IMR-90 (cell line): ENCODE measurements around the gene VTCN1. TPM values are rescaled to one million over a fixed set of nuclear protein-coding genes. Genes with fewer than 3 reads are reported as not detected.

Experiments
- ATAC-seq: fragments of 200-7000 bp; cut with Tn5 transposase; 2 replicates; pipeline ENCODE4 v1.9.1; 2020; ENCODE audit warnings: low read depth, mild to moderate bottlenecking, moderate library complexity
- BruUV-seq: library from RNA; stranded (reverse); fragments of 400-500 nt; replicated peaks from 2 replicates; lab custom pipeline; 2021; lab: Mats Ljungman, UMichigan
- CTCF ChIA-PET: fragments of 300-600 bp; formaldehyde crosslinking; extraction: SDS; loops from one replicate; lab custom pipeline; 2021; ENCODE audit warnings: antibody characterized with exemption; lab: Yijun Ruan, JAX
- POLR2A ChIA-PET: fragments of 300-600 bp; sonication (Branson Sonifier 250); formaldehyde crosslinking; loops from one replicate; lab custom pipeline; 2022; ENCODE audit warnings: antibody characterized with exemption; ENCODE audit not compliant: unreplicated experiment; lab: Charles Lee
- DNase-seq: peaks from one replicate; pipeline ENCODE4 v3.0.0; 2013
- H2AFZ ChIP-seq: replicated peaks from 2 replicates; pipeline ENCODE3; 2013; ENCODE audit warnings: low read length, mild to moderate bottlenecking; ENCODE audit not compliant: poor library complexity
- H2AK5ac ChIP-seq: 2 replicates; pipeline ENCODE4 v1.6.1; 2013; ENCODE audit warnings: low read depth, low read length, inconsistent platforms
- H2AK9ac ChIP-seq: replicated peaks from 2 replicates; pipeline ENCODE3; 2013; ENCODE audit warnings: mild to moderate bottlenecking, low read depth, low read length, moderate library complexity; ENCODE audit not compliant: poor library complexity
- H2BK120ac ChIP-seq: 2 replicates; pipeline ENCODE4 v1.6.1; 2013; ENCODE audit warnings: low read depth, low read length, inconsistent platforms
- H2BK15ac ChIP-seq: 3 replicates; pipeline ENCODE4 v1.6.1; 2013; ENCODE audit warnings: low read depth, low read length, inconsistent platforms
- H2BK20ac ChIP-seq: 2 replicates; pipeline ENCODE4 v1.6.1; 2013; ENCODE audit warnings: low read depth, mild to moderate bottlenecking, inconsistent platforms, low read length, moderate library complexity
- H2BK5ac ChIP-seq: 2 replicates; pipeline ENCODE4 v1.6.1; 2013; ENCODE audit warnings: mild to moderate bottlenecking, low read depth, low read length, inconsistent platforms; ENCODE audit not compliant: poor library complexity, severe bottlenecking
- H3K14ac ChIP-seq: replicated peaks from 2 replicates; pipeline ENCODE4 v1.6.1; 2013; ENCODE audit warnings: low read depth, low read length, inconsistent platforms
- H3K18ac ChIP-seq: 2 replicates; pipeline ENCODE4 v1.6.1; 2013; ENCODE audit warnings: low read depth, low read length, control low read depth
- H3K23ac ChIP-seq: 2 replicates; pipeline ENCODE4 v1.6.1; 2013; ENCODE audit warnings: low read depth, low read length, inconsistent platforms
- H3K27ac ChIP-seq: 2 replicates; pipeline ENCODE4 v1.5.1; 2013; ENCODE audit warnings: mild to moderate bottlenecking, control low read depth, low read length; ENCODE audit not compliant: insufficient read depth
- H3K27me3 ChIP-seq: 2 replicates; pipeline ENCODE4 v1.6.1; 2013; ENCODE audit warnings: low read length; ENCODE audit not compliant: control insufficient read depth, insufficient read depth
- H3K36me3 ChIP-seq: 2 replicates; pipeline ENCODE4 v1.6.1; 2013; ENCODE audit warnings: low read length, mixed read lengths; ENCODE audit not compliant: control insufficient read depth, insufficient read depth
- H3K4ac ChIP-seq: 2 replicates; pipeline ENCODE4 v1.6.1; 2013; ENCODE audit warnings: low read depth, low read length, inconsistent platforms
- H3K4me1 ChIP-seq: 2 replicates; pipeline ENCODE4 v1.6.1; 2013; ENCODE audit warnings: low read length, mixed read lengths; ENCODE audit not compliant: control insufficient read depth, insufficient read depth
- H3K4me2 ChIP-seq: 2 replicates; pipeline ENCODE4 v1.6.1; 2013; ENCODE audit warnings: low read depth, mild to moderate bottlenecking, control low read depth, low read length, moderate library complexity
- H3K4me3 ChIP-seq: 2 replicates; pipeline ENCODE4 v1.5.1; 2013; ENCODE audit warnings: low read depth, mild to moderate bottlenecking, control low read depth, low read length, moderate library complexity; ENCODE audit not compliant: insufficient read depth
- H3K56ac ChIP-seq: 2 replicates; pipeline ENCODE4 v1.6.1; 2013; ENCODE audit warnings: low read length, inconsistent platforms; ENCODE audit not compliant: insufficient read depth; ENCODE audit errors: extremely low read depth
- H3K79me1 ChIP-seq, 2 experiments: 2 replicates each; pipeline ENCODE4 v1.6.1; 2013; ENCODE audit warnings: low read length in 2 of 2, inconsistent platforms in 1 of 2, low read depth in 1 of 2
- H3K9ac ChIP-seq: 2 replicates; pipeline ENCODE4 v1.6.1; 2013; ENCODE audit warnings: low read depth, low read length, control low read depth
- H3K9me1 ChIP-seq: 2 replicates; pipeline ENCODE4 v1.6.1; 2013; ENCODE audit warnings: low read length, inconsistent platforms; ENCODE audit not compliant: insufficient read depth
- H3K9me3 ChIP-seq: 2 replicates; pipeline ENCODE4 v1.6.1; 2013; ENCODE audit warnings: low read length; ENCODE audit not compliant: control insufficient read depth, insufficient read depth
- H4K20me1 ChIP-seq: 2 replicates; pipeline ENCODE4 v1.6.1; 2013; ENCODE audit warnings: low read length, inconsistent platforms; ENCODE audit not compliant: insufficient read depth
- H4K5ac ChIP-seq: 2 replicates; pipeline ENCODE4 v1.6.1; 2013; ENCODE audit warnings: mild to moderate bottlenecking, low read depth, low read length, control low read depth
- H4K8ac ChIP-seq, 2 experiments: 2 replicates each; pipeline ENCODE4 v1.6.1; 2013; ENCODE audit warnings: low read depth in 2 of 2, low read length in 2 of 2, control low read depth in 1 of 2, inconsistent platforms in 1 of 2
- H4K91ac ChIP-seq: 2 replicates; pipeline ENCODE4 v1.6.1; 2013; ENCODE audit warnings: low read depth, low read length, inconsistent platforms; ENCODE audit not compliant: insufficient read depth
- BHLHE40 ChIP-seq: fragments of 150-350 bp; IDR thresholded peaks from 2 replicates; pipeline ENCODE4 v1.6.1; 2016; ENCODE audit warnings: mild to moderate bottlenecking, low read depth, low read length
- CEBPB ChIP-seq: IDR thresholded peaks from 2 replicates; pipeline ENCODE4 v1.6.1; 2012; ENCODE audit warnings: low read depth, low read length, improper control_type of control experiment
- FOS ChIP-seq: fragments of 150-350 bp; IDR thresholded peaks from 2 replicates; pipeline ENCODE4 v1.6.1; 2016; ENCODE audit warnings: low read depth, low read length
- MXI1 ChIP-seq: IDR thresholded peaks from 2 replicates; pipeline ENCODE4 v1.6.1; 2012; ENCODE audit warnings: low read depth, mild to moderate bottlenecking, low read length, moderate library complexity, borderline replicate concordance
- NFE2L2 ChIP-seq: fragments of 150-350 bp; IDR thresholded peaks from 2 replicates; pipeline ENCODE4 v1.6.1; 2016; ENCODE audit warnings: low read depth, mild to moderate bottlenecking, low read length
- RFX5 ChIP-seq: IDR thresholded peaks from 2 replicates; pipeline ENCODE4 v1.8.0; 2012; ENCODE audit warnings: low read depth, mild to moderate bottlenecking, low read length, moderate library complexity
- WGBS, 2 experiments: methylation state at CpG; one replicate each; pipeline versions ENCODE4 v1.1.5 to v1.1.7; 2013; ENCODE audit warnings: missing lambda C conversion rate in 2 of 2; ENCODE audit not compliant: insufficient read length in 1 of 2; ENCODE audit errors: extremely low coverage in 2 of 2; 5-methylcytosine and 5-hydroxymethylcytosine counted together
- dilution Hi-C: fragments of 300-500 bp; cut with HindIII; formaldehyde crosslinking; loops from one replicate; pipeline ENCODE4 v1.14.3; 2018; ENCODE audit warnings: low sequenced_read_pairs; ENCODE audit not compliant: unreplicated experiment
- in situ Hi-C: fragments of 300-500 bp; cut with MboI; formaldehyde crosslinking; loops from 3 replicates; pipeline ENCODE4 v1.14.3; 2019; ENCODE audit warnings: low sequenced_read_pairs, inconsistent platforms, mixed read lengths
- intact Hi-C: fragments of 100-400 bp; cut with micrococcal nuclease; formaldehyde crosslinking; loops from 2 replicates; pipeline ENCODE4 v1.10.0; 2022
- polyA plus RNA-seq, 3 experiments: library from polyadenylated mRNA; depleted of rRNA; stranded (reverse); fragments of >200 nt; gene quantifications; 2 replicates each; pipeline ENCODE4 v1.2.3, GENCODE V29; 2012; ENCODE audit warnings: low replicate concordance in 1 of 3
- total RNA-seq: library from RNA; depleted of rRNA; stranded (reverse); fragments of >200 nt; gene quantifications from 2 replicates; pipeline ENCODE4 v1.2.3, GENCODE V29; 2012

VTCN1 gene
- total and polyA plus RNA-seq, 2 of the 4 experiments (the other 2 are of a cell fraction) = not detected

- H3K27ac ChIP-seq = no peak overlapping the region
- no peak overlapping the region for H3K4me2 ChIP-seq
- no peak overlapping the region for H2BK5ac ChIP-seq
- BruUV-seq = no TSS peak
- H4K91ac ChIP-seq = no peak overlapping the region
- in situ Hi-C loops (no loop called here), intact Hi-C loops (no loop called here), dilution Hi-C loops (no loop called here)
- no peak overlapping the region for H4K5ac ChIP-seq
- no peak overlapping the region for H2BK20ac ChIP-seq
- H3K27me3 ChIP-seq = no peaks in the 10 kb centered on the region
- H2AK9ac ChIP-seq = no peak overlapping the region
- H3K23ac ChIP-seq = no peak overlapping the region
- peaks cover 8% of the 10 kb centered on the region; the same call in 1 of the 2 replicates for H3K4me1 ChIP-seq
- 90% methylated on average over 2 of the region's 2 CpGs; no CpG with 5 or more reads in 1 of the 2 experiments for WGBS, 2 experiments
- H4K20me1 ChIP-seq = no peaks in the 10 kb centered on the region
- H4K8ac ChIP-seq = no peak overlapping the region
- H2BK15ac ChIP-seq = no peak overlapping the region
- ChIA-PET POLR2A (no interaction called here), CTCF (no interaction called here)
- H3K4me3 ChIP-seq = no peak overlapping the region
- peaks cover 5 to 9% of the 10 kb centered on the region in 2 experiments; a peak in 1 of 4 replicates for H3K79me1 ChIP-seq
- no peak overlapping the region for H3K18ac ChIP-seq
- H3K9me1 ChIP-seq = peaks cover 5% of the 10 kb centered on the region; the same call in 1 of the 2 replicates
- no peak overlapping the region for H3K4ac ChIP-seq
- no peaks in the 10 kb centered on the region for H3K9me3 ChIP-seq
- ATAC-seq = no peak
- H3K9ac ChIP-seq = no peak overlapping the region
- H3K36me3 ChIP-seq = peaks cover 10% of the 10 kb centered on the region
- H2BK120ac ChIP-seq = no peak overlapping the region
- TF ChIP-seq RFX5 (no peak), BHLHE40 (no peak), FOS (no peak), MXI1 (no peak), CEBPB (no peak), NFE2L2 (no peak)
- no peak for DNase-seq
- no peak overlapping the region for H3K56ac ChIP-seq
- no peak overlapping the region for H2AFZ ChIP-seq
- no peak overlapping the region for H2AK5ac ChIP-seq
- no peak overlapping the region for H3K14ac ChIP-seq
These were observed 93.0 kb downstream of the VTCN1 start for GRCh38 chr1:117117697-117118096.
